ENCODE results near the gene PHLDB1. TPM values are rescaled to one million over a fixed set of nuclear protein-coding genes. Genes with fewer than 3 reads are reported as not detected.

Gene PHLDB1
- total RNA-seq, 6 donors from 2014 or later = 45.5 to 188 (median 100) TPM

- Histone ChIP-seq H3K36me3 (no peaks in the 10 kb centered on the region), H3K9me3 (peaks cover 0 to 7% (median 0%) of the 10 kb centered on the region in 4 donors), H3K4me1 (no peaks in the 10 kb centered on the region), H3K27me3 (no peaks in the 10 kb centered on the region), H3K27ac (peak overlapping the region in 1 of 4 donors; percentile 30), H3K4me3 (no peak overlapping the region)
- 74 to 79% methylated on average over 7 of the region's 7 CpGs for WGBS, 2 donors
- DNase-seq (no peak), ATAC-seq (ENCODE audit: low FRiP score in 2 of 2) (no peak)
- no peak for TF ChIP-seq CTCF (IDR thresholded peaks at IDR 0.05)
- TF ChIP-seq EP300 (IDR thresholded peaks at IDR 0.05) = no peak
- no peak for TF ChIP-seq POLR2AphosphoS5 (IDR thresholded peaks at IDR 0.05)
- TF ChIP-seq POLR2A (IDR thresholded peaks at IDR 0.05) = no peak
These were observed 92.2 kb downstream of the PHLDB1 start for GRCh38 chr11:118699506-118700220.

GRCh38 chr11:118703563-118704106, 96.2 kb downstream of the PHLDB1 start:
- Histone ChIP-seq H3K36me3 (peaks cover 0 to 4% (median 0%) of the 10 kb centered on the region in 4 donors), H3K27me3 (no peaks in the 10 kb centered on the region), H3K4me1 (peaks cover 0 to 8% (median 0%) of the 10 kb centered on the region in 4 donors), H3K9me3 (peaks cover 0 to 7% (median 0%) of the 10 kb centered on the region in 4 donors), H3K27ac (no peak overlapping the region), H3K4me3 (no peak overlapping the region)
- WGBS, 2 donors = 87 to 91% methylated on average over 5 of the region's 5 CpGs
- DNase-seq = peak in 1 of 2 donors; percentile 63
- peak; percentile 46 to 67 for ATAC-seq (ENCODE audit: low FRiP score in 2 of 2)
- no peak for TF ChIP-seq POLR2AphosphoS5 (IDR thresholded peaks at IDR 0.05)
- no peak for TF ChIP-seq EP300 (IDR thresholded peaks at IDR 0.05)
- TF ChIP-seq CTCF (IDR thresholded peaks at IDR 0.05) = no peak
- TF ChIP-seq POLR2A (IDR thresholded peaks at IDR 0.05) = no peak

- WGBS, 2 donors = 49 to 54% methylated on average over 15 of the region's 15 CpGs
- Histone ChIP-seq H3K36me3 (peaks cover 0 to 4% (median 0%) of the 10 kb centered on the region in 4 donors), H3K27ac (no peak overlapping the region), H3K9me3 (peaks cover 0 to 6% (median 0%) of the 10 kb centered on the region in 4 donors), H3K27me3 (no peaks in the 10 kb centered on the region), H3K4me3 (no peak overlapping the region), H3K4me1 (peaks cover 0 to 8% (median 0%) of the 10 kb centered on the region in 4 donors)
- DNase-seq (peak in 1 of 2 donors; percentile 58), ATAC-seq (ENCODE audit: low FRiP score in 2 of 2) (peak; percentile 34 to 67)
- peak in 1 of 2 donors; percentile 38 for TF ChIP-seq POLR2AphosphoS5 (IDR thresholded peaks at IDR 0.05)
- no peak for TF ChIP-seq EP300 (IDR thresholded peaks at IDR 0.05)
- no peak for TF ChIP-seq CTCF (IDR thresholded peaks at IDR 0.05)
- TF ChIP-seq POLR2A (IDR thresholded peaks at IDR 0.05) = peak in 1 of 4 donors; percentile 42
These were observed 97.8 kb downstream of the PHLDB1 start for GRCh38 chr11:118705111-118705741.

GRCh38 chr11:118705791-118706545, 98.6 kb downstream of the PHLDB1 start:
- WGBS, 2 donors = 61 to 67% methylated on average over 12 of the region's 12 CpGs
- Histone ChIP-seq H3K27ac (no peak overlapping the region), H3K9me3 (no peaks in the 10 kb centered on the region), H3K36me3 (peaks cover 0 to 4% (median 0%) of the 10 kb centered on the region in 4 donors), H3K27me3 (no peaks in the 10 kb centered on the region), H3K4me1 (peaks cover 0 to 8% (median 0%) of the 10 kb centered on the region in 4 donors), H3K4me3 (no peak overlapping the region)
- no peak for DNase-seq
- TF ChIP-seq EP300 (IDR thresholded peaks at IDR 0.05) = no peak
- TF ChIP-seq POLR2AphosphoS5 (IDR thresholded peaks at IDR 0.05) = no peak
- no peak for TF ChIP-seq CTCF (IDR thresholded peaks at IDR 0.05)
- no peak for TF ChIP-seq POLR2A (IDR thresholded peaks at IDR 0.05)
- ATAC-seq (ENCODE audit: low FRiP score in 2 of 2) = no peak

All from upper lobe of left lung (tissue), 6 donors.